Neural progenitor cell (in vitro differentiated cells): Measurements from ENCODE around the gene CCDC141. TPM values are rescaled to one million over a fixed set of nuclear protein-coding genes. Genes with fewer than 3 reads are reported as not detected.

Experiments
- DNase-seq: peaks from one replicate; pipeline ENCODE4 v3.0.0-alpha.2; 2016; ENCODE audit warnings: low spot score
- H2AFZ ChIP-seq: fragments of 200-600 bp; sonication (generic); replicated peaks from 2 replicates; pipeline ENCODE4 v1.6.1; 2016; ENCODE audit warnings: antibody characterized with exemption
- H3F3A ChIP-seq: fragments of 200-600 bp; sonication (generic); 2 replicates; pipeline ENCODE4 v1.6.1; 2016; ENCODE audit warnings: antibody characterized with exemption, low read depth
- H3K27ac ChIP-seq: fragments of 200-600 bp; sonication (generic); 2 replicates; pipeline ENCODE4 v1.5.1; 2016; ENCODE audit warnings: mild to moderate bottlenecking
- H3K27me3 ChIP-seq: fragments of 200-600 bp; sonication (generic); 2 replicates; pipeline ENCODE4 v1.6.1; 2016; ENCODE audit warnings: mild to moderate bottlenecking, moderate library complexity
- H3K36me3 ChIP-seq: fragments of 200-600 bp; sonication (generic); 2 replicates; pipeline ENCODE4 v1.5.1; 2016
- H3K4me1 ChIP-seq: fragments of 200-600 bp; sonication (generic); 2 replicates; pipeline ENCODE4 v1.6.1; 2016; ENCODE audit warnings: mixed run types
- H3K4me2 ChIP-seq: fragments of 200-600 bp; sonication (generic); 2 replicates; pipeline ENCODE4 v1.6.1; 2016
- H3K4me3 ChIP-seq: fragments of 200-600 bp; sonication (generic); 2 replicates; pipeline ENCODE4 v1.5.1; 2016
- H3K79me2 ChIP-seq: fragments of 200-600 bp; sonication (generic); 2 replicates; pipeline ENCODE4 v1.6.1; 2016; ENCODE audit warnings: low read depth
- H3K9ac ChIP-seq: fragments of 200-600 bp; sonication (generic); 2 replicates; pipeline ENCODE4 v1.6.1; 2016
- H3K9me3 ChIP-seq: fragments of 200-600 bp; sonication (generic); 2 replicates; pipeline ENCODE4 v1.5.1; 2016; ENCODE audit warnings: low read depth
- H4K20me1 ChIP-seq: fragments of 200-600 bp; sonication (generic); 2 replicates; pipeline ENCODE4 v1.6.1; 2016; ENCODE audit warnings: low read depth
- H3K27ac Mint-ChIP-seq: 3 replicates; pipeline ENCODE4 v1.8.0; 2021; ENCODE audit warnings: mixed read lengths
- H3K27me3 Mint-ChIP-seq: 2 replicates; pipeline ENCODE4 v1.8.0; 2022; ENCODE audit warnings: low read depth, mild to moderate bottlenecking, inconsistent platforms, moderate library complexity, mixed read lengths; ENCODE audit not compliant: insufficient read depth
- H3K36me3 Mint-ChIP-seq: 3 replicates; pipeline ENCODE4 v1.8.0; 2021; ENCODE audit warnings: mixed read lengths
- H3K4me1 Mint-ChIP-seq: 3 replicates; pipeline ENCODE4 v1.8.0; 2021; ENCODE audit warnings: mixed read lengths
- H3K4me3 Mint-ChIP-seq: 3 replicates; pipeline ENCODE4 v1.8.0; 2021; ENCODE audit warnings: mild to moderate bottlenecking, moderate library complexity, mixed read lengths
- H3K9me3 Mint-ChIP-seq: 3 replicates; pipeline ENCODE4 v1.8.0; 2020; ENCODE audit warnings: mixed read lengths
- EZH2 ChIP-seq: fragments of 200-600 bp; sonication (generic); IDR thresholded peaks from 2 replicates; pipeline ENCODE4 v1.6.1; 2017; ENCODE audit warnings: antibody characterized with exemption, mild to moderate bottlenecking, moderate library complexity
- EZH2phosphoT487 ChIP-seq: fragments of 200-600 bp; sonication (generic); IDR thresholded peaks from 2 replicates; pipeline ENCODE4 v1.6.1; 2017; ENCODE audit warnings: antibody characterized with exemption
- total RNA-seq: library from RNA; depleted of rRNA; stranded (reverse); fragments of >200 nt; gene quantifications from 2 replicates; pipeline ENCODE4 v1.2.3, GENCODE V29; 2015; ENCODE audit warnings: low replicate concordance
- TF ChIP-seq, protein P1 (sequence below): fragments of 200-600 bp; sonication (generic); IDR thresholded peaks from 2 replicates; pipeline ENCODE4 v1.5.1; 2017; ENCODE audit warnings: antibody characterized with exemption, mild to moderate bottlenecking

Gene CCDC141
- total RNA-seq, 1 donor from 2014 or later, result 1.8 TPM

DNA sequence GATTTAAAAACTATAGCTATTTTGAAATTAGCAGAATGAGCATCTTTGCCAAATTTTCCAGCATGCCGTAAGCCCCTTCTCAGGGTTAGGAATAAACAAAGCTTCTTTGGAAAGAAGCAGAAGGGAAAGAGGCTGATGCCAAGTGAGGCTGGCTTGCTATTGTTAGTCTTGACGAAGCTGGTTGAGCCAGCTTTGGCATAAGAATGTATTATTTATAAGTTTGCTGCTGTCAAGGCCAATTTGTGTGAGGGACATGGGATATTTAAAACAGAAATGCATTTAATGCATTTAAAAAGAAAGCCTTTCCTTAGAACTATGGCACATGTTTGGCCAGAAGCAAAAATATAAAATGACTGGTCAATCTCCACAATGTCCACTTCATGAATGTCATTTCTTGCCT is 190.2 kb downstream of the CCDC141 start:
- Histone ChIP-seq H3K9me3 (no peaks in the 10 kb centered on the region), H3K36me3 (no peaks in the 10 kb centered on the region), H3F3A (no peaks in the 10 kb centered on the region), H3K4me1 (peaks cover 5% of the 10 kb centered on the region), H3K4me2 (no peak overlapping the region), H3K27me3 (no peaks in the 10 kb centered on the region), H3K9ac (no peak overlapping the region), H3K79me2 (no peaks in the 10 kb centered on the region), H3K4me3 (no peak overlapping the region), H4K20me1 (no peaks in the 10 kb centered on the region), H2AFZ (no peak overlapping the region), H3K27ac (no peak overlapping the region)
- Mint-ChIP-seq H3K9me3 (no peaks in the 10 kb centered on the region), H3K36me3 (no peaks in the 10 kb centered on the region), H3K4me3 (no peak overlapping the region), H3K4me1 (peaks cover 5% of the 10 kb centered on the region), H3K27me3 (no peaks in the 10 kb centered on the region), H3K27ac (no peak overlapping the region)
- TF ChIP-seq EZH2, result no peak
- TF ChIP-seq, protein P1, sequence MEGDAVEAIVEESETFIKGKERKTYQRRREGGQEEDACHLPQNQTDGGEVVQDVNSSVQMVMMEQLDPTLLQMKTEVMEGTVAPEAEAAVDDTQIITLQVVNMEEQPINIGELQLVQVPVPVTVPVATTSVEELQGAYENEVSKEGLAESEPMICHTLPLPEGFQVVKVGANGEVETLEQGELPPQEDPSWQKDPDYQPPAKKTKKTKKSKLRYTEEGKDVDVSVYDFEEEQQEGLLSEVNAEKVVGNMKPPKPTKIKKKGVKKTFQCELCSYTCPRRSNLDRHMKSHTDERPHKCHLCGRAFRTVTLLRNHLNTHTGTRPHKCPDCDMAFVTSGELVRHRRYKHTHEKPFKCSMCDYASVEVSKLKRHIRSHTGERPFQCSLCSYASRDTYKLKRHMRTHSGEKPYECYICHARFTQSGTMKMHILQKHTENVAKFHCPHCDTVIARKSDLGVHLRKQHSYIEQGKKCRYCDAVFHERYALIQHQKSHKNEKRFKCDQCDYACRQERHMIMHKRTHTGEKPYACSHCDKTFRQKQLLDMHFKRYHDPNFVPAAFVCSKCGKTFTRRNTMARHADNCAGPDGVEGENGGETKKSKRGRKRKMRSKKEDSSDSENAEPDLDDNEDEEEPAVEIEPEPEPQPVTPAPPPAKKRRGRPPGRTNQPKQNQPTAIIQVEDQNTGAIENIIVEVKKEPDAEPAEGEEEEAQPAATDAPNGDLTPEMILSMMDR, result no peak
- TF ChIP-seq EZH2phosphoT487, result no peak
- DNase-seq, result no peak

DNA sequence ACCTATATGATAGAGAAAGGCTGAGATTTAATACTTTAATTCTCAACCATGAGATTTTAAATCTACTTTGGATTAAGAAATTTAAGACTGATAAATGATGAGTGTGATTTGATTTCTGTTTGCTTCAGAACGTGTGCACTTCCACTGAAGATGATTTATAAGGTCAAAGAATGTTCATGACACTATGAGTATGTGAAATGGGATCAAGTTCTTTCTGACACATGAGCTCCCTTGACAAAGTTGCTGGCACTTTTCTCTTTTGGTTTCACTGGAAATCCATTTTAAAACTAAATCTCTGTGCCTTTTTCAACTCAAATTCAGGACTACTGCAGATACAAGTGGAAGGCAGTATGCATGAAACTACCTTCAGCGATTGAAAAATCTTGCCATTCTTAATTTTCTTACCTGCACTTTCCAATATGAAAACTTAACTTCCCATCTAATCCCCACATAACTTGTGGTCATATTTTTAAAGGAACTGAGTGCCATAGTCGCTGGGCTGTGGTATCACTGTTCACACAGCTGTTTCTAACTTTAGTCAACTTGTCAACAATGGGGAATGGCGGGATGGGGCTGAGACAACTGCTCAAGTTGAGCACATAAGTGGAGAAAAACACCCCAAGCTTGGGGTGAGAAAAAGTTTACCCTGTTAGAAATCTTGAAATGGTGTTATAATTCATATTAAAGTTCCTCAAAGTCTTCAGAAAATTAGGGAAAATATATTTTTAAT is 190.9 kb downstream of the CCDC141 start:
- no peak overlapping the region for H3K4me3 Mint-ChIP-seq
- Histone ChIP-seq H3K4me3 (no peak overlapping the region), H3K9me3 (no peaks in the 10 kb centered on the region), H3K4me2 (no peak overlapping the region), H3K27ac (no peak overlapping the region), H3F3A (no peaks in the 10 kb centered on the region), H3K9ac (no peak overlapping the region), H3K4me1 (peaks cover 3% of the 10 kb centered on the region), H2AFZ (no peak overlapping the region), H3K27me3 (no peaks in the 10 kb centered on the region), H4K20me1 (no peaks in the 10 kb centered on the region), H3K79me2 (no peaks in the 10 kb centered on the region), H3K36me3 (no peaks in the 10 kb centered on the region)
- H3K27me3 Mint-ChIP-seq, result no peaks in the 10 kb centered on the region
- H3K36me3 Mint-ChIP-seq, result no peaks in the 10 kb centered on the region
- TF ChIP-seq, protein P1, result no peak
- TF ChIP-seq EZH2 (no peak), EZH2phosphoT487 (no peak)
- H3K4me1 Mint-ChIP-seq, result peaks cover 5% of the 10 kb centered on the region
- no peaks in the 10 kb centered on the region for H3K9me3 Mint-ChIP-seq
- H3K27ac Mint-ChIP-seq, result no peak overlapping the region
- DNase-seq, result no peak

DNA sequence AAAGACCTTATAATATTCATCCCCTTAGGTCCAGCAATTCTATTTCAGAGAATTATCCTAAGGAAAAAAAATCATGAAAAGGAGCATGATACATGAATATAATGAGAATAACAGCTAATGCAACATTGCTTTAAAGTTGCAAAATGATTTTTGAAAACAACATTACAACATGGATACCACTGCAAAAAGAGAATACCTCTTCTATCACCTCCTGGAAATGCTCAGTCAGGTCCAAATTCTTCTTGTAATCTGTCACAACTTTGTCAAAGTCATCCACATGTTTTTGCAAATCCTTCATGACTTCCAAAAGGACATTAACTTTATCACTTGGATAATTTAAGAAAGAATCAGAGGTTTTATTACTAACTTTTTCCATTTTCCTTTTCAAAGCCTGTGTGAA is 194.8 kb downstream of the CCDC141 start:
- no peak for DNase-seq
- Mint-ChIP-seq H3K27ac (no peak overlapping the region), H3K4me3 (no peak overlapping the region), H3K27me3 (no peaks in the 10 kb centered on the region), H3K36me3 (no peaks in the 10 kb centered on the region), H3K4me1 (no peaks in the 10 kb centered on the region), H3K9me3 (no peaks in the 10 kb centered on the region)
- Histone ChIP-seq H3K27me3 (no peaks in the 10 kb centered on the region), H3K79me2 (no peaks in the 10 kb centered on the region), H3K4me1 (no peaks in the 10 kb centered on the region), H3K4me3 (no peak overlapping the region), H3K27ac (no peak overlapping the region), H3K9ac (no peak overlapping the region), H3K36me3 (no peaks in the 10 kb centered on the region), H3F3A (no peaks in the 10 kb centered on the region), H2AFZ (no peak overlapping the region), H4K20me1 (no peaks in the 10 kb centered on the region), H3K9me3 (no peaks in the 10 kb centered on the region), H3K4me2 (no peak overlapping the region)
- TF ChIP-seq EZH2phosphoT487 (no peak), EZH2 (no peak)
- TF ChIP-seq, protein P1, result no peak
